SIG-M5 treated with dmso at 0.1 percent for 504 hours (cell line): Measurements from ENCODE around the gene EPC2.
"Not testable (repeated sequence)": the region's sequence is repeated elsewhere in the genome, so short reads cannot be mapped to it uniquely, and the experiment has no call there.

ENCODE experiments used
- DNase-seq: peaks from one replicate; lab custom pipeline; 2025; ENCODE audit not compliant: unreplicated experiment; lab: John Stamatoyannopoulos, UW

The EPC2 gene

DNA sequence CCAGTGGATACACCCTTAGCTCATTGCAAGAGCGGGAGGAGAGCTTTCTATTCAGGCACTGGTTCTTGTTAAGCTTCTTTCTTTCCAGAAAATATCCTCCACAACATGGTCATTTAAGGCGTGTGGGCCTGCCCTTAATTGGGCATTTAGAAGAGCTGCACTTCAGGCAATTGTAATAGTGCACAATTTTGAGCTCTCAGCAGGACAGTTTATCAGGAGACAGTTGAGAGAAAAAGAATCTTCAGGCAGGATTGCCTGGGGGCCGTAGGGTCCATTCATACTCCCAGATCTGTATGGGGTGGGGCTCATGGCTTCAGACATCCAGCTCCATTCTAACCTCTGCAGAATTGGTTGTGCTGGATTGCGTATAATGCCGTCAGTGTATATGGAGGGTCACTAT, 6.0 kb upstream of the EPC2 start:
- no peak for DNase-seq

DNA sequence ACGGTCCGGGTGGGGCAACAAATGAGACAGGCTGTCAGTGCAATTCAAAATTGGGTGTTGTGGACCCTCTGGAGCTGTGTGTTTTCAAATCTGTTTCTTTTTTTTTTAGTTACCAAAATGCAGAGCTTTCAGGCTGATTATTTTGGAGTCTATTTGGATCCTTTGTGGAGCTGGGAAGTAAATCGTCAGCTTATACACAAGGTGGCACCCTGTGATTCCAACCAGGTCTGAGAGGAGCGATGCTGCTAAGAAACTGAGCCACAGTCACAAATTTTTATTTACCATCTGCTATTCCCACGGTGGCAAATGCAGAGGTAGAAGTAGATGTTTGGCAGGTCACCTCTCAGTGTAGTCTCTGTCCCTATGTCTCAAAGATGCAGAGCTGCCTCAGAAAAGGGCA, 3.8 kb upstream of the EPC2 start:
- DNase-seq: no peak

DNA sequence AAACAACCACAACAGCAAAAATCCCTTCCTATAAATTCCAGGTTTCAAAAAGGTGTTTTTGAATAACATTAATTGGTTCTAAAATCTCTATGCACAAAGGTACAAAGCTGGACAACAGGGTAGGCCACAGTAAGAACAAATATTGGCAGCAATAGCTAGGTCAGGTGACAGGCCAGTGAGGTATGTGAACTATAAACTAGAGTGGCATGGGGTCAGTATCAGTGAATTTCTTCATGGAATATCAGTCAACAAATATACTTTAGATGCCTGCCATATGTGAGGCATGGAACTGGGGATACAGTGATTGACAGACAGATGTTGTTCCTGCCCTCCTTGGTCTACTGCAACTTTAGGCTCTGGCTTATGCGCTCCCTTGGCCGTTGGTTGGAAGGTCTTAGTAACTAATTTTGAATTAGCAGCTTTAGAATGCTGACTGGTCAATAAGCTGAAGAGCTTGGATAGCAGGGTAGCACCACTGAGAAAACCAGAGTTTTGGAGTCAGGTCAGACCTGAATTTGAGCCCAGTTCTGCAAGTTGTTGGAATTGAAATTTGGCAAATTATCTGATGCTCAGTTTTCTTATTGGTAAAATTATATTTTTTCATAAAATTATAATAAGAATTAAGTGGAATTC, 2.3 kb upstream of the EPC2 start:
- DNase-seq: no peak

DNA sequence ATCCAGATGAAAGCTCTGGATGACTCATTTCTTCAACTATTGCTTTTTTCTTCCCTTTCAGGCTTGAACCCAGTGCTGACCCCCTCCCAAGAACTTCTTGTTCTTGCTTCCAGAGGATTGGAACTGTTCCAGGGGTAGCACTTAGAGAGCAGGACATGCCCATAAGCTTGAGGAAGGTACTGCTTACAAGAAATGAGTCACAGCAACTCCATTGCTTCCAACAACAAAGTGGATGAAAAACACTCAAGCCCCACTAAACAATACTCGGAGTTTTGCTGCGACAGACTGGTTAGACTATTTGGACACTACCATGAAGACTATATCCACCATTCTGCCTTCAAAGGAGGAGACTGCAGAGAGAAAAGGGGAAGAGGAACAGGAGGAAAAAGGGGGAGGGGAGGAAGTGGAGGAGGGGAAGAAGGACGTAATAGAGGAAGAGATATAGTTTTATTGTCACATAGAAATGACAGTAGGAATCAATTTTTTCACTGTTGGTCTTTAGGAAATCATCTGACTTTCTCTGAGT, 1.6 kb upstream of the EPC2 start:
- DNase-seq: peak; percentile 76

DNA sequence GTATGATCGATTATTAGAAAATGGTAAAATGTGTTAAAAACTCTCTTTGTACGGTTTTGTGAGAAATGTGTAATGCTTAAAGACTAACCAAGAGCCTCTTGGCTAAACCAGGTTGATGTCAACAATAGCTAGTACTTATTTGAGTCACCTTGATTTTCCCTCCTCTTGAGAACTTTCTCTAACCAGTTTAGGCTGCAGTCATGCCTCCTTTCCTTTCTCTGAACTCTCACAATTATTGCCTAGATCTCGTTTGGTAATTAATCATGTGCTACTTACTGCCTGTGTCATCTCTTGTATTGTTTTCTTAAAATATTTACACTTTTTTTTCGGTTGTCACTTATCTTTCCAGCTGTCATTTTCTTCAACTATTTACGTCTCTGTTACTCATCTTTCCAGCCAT, 1.1 kb upstream of the EPC2 start:
- DNase-seq: peak; percentile 29

DNA sequence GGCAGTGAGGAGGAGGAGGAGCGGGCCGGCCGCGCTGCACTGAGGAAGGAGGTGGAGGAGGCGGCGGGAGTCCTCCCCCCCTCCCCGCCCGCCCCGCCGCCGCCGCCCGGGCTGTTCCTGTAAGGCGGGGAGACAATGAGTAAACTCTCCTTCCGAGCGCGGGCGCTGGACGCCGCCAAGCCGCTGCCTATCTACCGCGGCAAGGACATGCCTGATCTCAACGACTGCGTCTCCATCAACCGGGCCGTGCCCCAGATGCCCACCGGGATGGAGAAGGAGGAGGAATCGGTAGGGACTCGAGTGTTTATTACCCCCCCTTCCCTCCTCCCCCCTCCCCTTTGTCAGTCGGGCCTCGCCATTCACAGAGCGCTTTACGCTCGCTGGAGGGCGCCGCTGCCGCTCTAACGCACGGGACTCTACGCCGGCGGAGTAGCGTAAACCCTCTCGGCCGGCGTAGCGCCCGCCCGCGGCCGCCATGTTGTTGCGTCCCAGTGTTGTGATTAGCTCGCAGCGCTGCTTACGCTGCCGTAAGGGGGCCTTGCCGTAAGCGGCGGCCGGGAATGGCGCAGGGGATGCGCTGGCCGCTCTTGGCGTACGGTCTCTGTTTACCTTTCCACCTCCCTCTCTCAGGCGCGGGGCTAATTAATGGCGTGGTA, 460 bp downstream of the EPC2 start:
- DNase-seq: peak; percentile 84

DNA sequence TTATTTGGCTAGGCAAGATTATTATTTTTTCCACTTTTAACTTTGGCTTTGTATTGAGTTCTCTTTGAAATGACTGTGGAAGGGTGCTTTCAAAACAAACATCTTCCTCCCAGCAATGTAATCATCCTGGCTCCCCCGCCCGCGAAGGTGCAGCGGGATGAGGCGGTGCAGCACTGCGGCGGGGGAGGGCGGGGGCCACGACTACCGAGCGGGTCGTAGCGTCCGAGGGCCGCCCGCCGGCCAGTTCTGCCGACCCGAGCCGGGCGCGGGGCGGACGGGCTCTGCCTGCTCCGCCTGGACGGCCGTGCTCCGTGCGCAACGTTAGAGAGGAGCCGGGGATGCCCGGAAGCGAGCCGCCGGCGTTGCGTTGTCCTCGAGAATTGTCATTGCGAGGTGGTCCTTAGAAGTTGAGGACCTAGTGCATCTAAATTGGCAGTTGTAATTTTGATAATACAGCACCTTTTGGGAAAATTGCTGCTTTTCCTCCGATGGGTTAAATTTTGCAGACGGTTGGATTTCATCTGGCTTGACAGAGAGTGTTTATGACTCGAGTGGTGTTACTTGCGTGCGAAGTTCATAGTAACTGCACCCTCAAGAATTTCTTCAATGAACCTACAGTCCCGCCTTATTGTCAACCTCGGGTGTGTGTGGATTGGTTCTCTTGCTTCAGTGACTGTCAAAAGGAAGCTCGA, 1.1 kb downstream of the EPC2 start:
- peak; percentile 96 for DNase-seq

DNA sequence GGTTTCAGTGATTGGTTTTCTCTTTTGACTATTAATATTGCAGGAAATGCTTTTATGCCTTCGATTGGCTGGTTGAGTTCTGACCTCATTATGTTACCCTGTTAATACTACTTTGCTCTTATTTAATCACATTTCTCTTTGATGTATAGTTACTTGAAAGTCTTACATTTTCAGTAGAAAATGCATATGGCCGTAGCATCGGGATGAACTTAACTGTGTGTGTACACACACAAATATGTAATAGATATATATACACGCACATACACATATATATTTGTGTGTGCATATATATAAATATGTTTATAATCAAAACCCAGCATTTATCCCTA, 1.6 kb downstream of the EPC2 start:
- no peak for DNase-seq

DNA sequence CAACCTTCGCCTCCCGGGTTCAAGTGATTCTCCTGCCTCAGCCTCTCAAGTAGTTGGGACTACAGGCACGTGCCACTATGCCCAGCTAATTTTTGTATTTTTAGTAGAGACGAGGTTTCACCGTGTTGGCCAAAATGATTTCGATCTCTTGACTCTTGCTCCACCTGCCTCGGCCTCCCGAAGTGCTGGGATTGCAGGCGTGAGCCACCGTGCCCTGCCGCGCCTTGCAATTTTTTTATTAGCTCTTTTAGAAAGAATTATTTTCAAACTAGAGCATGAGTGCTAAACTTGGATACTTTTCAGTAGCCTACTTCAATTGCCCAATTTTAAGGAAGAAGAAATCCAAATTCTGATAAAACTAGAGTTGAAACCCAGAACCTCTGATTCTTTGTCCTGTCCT, 3.2 kb downstream of the EPC2 start:
- not testable (repeated sequence) for DNase-seq

DNA sequence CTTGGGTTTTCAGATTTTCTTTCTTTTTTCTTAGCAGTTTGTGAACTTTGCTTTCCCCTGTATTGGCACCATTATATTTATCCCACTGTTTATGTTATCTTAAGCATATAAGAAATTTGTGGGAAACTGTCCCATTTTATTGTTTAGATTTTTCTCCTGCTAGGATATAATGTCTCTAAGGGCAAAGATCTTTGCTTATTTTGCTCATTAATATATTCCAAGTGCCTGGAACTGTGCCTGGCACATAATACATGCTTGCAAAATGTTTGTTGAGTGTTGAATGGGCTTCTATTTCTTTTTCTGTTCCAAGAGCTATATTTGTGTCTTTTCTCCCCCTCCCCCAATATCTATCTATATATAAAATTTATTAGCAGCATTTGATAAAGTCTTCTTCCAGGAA, 5.4 kb downstream of the EPC2 start:
- no peak for DNase-seq

DNA sequence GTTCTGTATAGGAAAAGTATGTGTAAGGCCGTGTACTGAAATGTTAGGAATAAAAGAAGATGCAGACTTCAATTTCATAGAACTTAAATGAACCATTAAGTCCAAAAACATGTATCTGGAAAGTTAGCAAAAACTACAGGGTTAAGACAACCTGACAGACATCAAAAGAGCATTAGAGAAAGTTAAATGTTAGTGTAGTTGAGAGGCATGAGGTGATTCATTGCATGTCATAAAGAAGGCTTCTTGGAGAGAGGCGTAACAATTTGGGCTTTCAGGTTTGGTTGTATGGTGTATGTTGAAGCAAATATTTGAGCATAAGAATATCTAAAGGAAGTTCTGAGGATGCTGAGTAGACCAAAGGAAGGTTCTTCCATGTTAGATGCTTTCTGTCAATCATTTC, 6.3 kb downstream of the EPC2 start:
- no peak for DNase-seq

DNA sequence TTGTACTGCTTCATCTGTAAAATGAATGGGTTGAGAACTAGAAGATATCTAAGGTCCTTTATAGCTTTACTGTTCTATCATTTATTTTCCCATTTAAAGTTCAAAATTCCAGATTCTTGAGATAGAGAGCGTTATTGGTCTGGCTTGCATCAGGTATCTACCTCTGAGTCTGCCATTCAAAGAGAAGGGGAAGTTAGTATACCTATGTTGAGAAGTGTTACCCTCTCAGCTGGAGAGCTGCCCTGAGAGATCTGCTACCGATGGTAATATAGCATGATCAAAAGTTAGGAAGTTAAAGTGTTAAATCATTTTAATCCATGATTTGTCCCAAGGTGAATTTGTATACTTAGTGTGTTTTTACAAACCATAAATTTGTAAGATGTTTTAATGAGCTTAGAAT, 7.4 kb downstream of the EPC2 start:
- no peak for DNase-seq

DNA sequence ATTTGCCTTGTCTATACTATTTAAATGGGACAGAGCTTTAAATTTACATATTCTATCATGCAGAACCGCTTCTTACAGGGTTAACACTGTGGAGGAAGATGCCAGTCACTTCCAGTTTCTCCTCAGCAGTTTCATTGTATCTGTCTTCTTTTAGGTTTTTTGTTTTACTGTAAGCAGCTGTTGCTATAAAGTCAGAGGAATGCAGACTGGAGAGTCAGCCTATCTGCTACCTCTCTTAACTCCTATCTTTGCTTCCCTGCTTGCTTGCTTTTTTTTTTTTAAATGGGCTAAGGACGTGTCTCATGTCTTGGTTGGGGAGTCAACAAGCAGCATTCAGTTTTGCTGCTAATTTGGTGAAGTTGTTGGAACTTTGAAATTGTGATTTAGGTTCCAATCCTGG, 8.9 kb downstream of the EPC2 start:
- no peak for DNase-seq

DNA sequence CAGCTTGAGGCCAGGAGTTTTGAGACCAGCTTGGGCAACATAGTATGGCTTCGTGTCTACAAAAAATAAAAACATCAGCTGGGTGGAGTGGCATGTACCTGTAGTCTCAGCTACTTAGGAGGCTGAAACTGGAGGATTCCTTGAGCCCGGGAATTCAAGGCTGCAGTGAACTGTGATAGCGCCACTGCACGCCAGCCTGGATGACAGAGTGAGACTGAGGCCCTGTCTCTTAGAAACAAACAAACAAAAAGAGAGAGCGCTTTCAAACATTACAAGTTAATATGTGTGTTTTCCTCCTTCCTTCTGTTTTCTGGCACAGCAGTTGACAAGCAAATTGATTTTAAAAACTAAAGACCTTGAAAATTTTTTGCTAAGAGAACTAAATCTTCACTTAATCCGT, 9.9 kb downstream of the EPC2 start:
- DNase-seq: no peak

DNA sequence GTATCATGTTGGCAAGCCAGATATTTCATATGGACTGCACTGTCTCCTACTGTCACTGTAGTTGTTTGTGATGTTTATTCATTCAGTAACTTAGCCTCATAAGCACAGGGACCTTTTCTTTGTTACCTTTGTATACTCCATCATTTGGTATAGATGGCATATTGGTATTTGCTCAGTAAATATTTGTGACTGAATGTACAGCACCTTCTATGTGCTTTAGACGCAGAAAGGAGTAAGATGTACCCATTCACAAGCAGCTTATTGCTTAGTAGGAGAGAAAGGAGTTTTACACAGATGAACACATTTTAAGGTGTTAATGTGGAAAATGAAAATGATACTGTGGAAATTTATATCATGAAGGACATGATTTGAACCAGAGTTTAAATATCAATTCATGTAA, 12.0 kb downstream of the EPC2 start:
- DNase-seq: no peak

DNA sequence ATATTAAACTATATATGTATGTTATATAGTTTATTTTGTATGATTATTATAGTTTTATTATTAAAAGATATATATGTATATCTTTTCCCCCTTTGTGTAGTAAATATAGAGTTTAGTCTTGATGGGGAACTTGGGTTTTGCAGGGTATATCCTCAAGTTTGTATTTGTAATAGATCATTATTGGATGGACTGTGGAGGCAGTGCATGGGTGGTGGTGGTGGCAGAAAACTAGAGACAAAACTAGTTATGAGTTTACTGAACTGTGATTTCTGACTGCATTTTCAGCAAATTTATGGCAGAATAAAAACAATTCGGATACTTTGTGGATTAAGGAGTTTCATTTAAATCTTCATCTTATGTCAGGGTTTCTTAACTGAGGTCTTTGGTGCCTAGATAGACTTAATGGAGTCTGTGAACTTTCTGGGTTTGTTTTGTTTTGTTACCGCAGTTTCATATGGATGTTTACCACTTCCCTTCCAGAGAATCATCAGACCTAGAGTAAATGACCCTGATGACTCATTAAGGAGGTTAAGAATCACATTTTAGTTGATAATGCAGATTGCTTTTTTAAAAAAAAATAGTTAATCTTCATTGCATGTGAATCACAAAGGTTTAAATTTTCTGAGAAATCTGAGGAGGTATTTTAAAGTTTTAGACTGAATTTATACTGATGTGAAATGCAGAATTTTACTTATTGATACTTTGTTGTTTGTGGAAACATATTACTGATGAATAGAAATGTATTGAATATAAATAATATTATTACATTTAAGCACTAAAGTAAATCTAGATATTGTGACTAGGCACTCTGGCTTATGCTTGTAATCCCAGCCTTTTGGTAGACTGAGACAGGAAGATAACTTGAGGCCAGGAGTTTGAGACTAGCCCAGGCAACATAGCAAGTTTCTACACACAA, 14.5 kb downstream of the EPC2 start:
- peak; percentile 44 for DNase-seq

DNA sequence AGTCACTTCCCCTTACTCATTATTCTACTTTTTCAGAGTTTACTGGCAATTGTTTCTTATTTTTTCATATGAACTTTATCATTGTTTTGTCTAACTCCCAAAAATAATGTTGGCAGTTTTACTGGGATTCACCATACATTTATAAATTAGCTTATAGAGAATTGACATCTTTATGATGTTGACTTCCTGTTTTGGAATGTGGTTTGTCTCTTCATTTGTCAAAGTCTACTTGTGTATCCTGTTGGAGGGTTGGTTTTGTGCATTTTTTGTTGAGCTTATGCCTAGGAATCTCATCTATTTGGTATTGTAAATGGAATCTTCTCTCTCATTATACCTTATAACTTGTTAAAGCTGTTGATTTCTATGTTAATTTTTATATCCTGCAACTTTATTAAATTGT, 16.4 kb downstream of the EPC2 start:
- no peak for DNase-seq

DNA sequence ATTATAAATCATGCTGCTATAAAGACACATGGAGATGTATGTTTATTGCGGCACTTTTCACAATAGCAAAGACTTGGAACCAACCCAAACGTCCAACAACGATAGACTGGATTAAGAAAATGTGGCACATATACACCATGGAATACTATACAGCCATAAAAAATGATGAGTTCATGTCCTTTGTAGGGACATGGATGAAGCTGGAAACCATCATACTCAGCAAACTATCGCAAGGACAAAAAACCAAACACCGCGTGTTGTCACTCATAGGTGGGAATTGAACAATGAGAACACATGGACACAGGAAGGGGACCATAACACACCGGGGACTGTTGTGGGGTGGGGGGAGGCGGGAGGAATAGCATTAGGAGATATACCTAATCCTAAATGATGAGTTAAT, 17.8 kb downstream of the EPC2 start:
- DNase-seq: not testable (repeated sequence)

DNA sequence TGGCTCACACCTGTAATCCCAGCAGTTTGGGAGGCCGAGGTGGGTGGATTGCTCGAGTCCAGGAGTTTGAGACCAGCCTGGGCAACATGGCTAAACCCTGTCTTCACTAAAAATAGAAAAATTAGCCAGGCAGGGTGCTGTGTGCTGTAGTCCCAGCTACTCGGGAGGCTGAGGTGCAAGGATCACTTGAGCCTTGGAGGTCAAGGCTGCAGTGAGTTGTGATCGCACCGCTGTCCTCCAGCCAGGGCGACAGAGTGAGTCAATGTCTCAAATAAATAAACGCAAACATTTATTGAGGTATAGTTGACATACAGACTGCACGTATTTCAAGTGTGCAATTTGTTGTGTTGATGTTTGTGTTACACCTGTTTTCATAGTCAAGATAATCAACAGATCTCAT, 19.7 kb downstream of the EPC2 start:
- DNase-seq: no peak

DNA sequence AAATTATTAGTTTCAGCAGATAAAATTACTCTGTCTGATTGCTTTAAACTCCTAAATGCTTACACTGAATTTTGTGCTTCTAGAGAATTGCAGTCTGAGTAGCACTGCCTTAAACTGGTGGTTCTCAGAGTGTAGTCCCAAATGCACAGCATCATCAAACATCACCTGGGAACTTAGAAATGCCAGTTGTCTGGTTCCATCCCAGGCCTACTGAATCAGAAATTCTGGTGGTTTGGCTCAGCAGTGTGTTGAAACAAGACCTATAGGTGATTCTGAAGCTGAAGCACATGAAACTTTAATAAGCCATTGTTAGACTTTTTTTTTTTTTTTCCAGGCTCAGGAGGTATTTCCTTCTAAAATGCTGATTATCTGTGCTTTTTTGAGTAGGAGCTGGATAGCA, 22.0 kb downstream of the EPC2 start:
- no peak for DNase-seq

DNA sequence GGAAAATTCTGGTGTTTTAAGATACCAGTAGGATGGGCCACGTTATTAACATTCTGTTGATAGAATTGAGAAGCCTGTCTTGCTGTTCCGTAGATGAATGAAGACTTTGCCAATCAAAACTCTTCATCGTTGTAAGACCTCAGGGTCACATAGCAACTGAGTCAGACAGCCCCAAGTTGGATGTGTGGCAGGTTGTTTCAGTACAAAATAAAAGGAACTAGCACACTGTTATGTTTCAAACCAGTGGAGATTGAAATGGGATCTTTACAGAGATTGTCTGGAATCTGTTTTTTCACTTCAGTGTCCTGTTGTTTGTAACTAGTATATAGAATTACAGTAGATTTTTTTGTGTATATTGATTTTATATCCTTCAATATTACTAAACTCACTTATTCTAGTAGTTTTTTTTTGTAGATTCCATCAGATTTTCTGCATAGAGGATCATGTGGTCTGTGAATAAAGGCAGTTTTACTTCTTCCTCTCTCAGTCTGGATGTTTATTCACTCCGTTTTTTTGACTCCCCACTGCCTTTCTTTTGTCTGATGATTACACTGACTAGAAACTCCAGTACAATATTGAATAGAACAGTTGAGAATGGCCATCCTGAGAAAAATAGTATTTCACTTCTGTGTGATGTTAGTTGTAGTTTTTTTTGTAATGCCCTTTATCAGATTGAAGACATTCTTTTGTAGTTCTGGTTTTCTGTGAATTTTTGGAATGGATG, 22.7 kb downstream of the EPC2 start:
- no peak for DNase-seq
